ENCODE results near the gene ATP11A. TPM values are rescaled to one million over a fixed set of nuclear protein-coding genes. Genes with fewer than 3 reads are reported as not detected.
A peak's percentile ranks its signal among the peaks of the same experiment; 100 is the strongest.

ATP11A gene
- total and polyA plus RNA-seq, 10 donors = 2.7 to 91.3 (median 59.1) TPM

DNA sequence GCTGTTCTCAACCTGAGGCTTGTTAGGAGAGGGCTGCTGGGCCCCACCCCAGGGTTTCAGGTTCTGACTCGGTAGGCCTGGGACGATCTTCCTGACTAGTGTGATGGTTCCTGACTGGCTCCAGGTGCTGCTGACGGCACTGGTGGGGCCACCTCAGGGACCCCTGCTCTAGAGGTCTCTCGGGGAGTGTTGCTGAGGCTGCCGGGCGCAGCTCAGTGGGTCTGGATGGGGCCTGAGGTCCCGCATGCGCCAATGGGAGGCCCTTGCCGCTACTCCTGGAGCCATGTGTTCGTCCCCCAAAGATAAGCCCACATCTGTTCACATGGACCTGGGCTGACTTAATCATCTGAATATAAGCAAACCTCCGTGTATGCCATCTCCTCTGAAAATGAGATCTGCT lies 133.0 kb downstream of the ATP11A start:
- TF ChIP-seq POLR2AphosphoS5 (IDR thresholded peaks at IDR 0.05) (peak in 1 of 3 donors; percentile 9), POLR2A (IDR thresholded peaks at IDR 0.05) (no peak)
- TF ChIP-seq, protein P1, sequence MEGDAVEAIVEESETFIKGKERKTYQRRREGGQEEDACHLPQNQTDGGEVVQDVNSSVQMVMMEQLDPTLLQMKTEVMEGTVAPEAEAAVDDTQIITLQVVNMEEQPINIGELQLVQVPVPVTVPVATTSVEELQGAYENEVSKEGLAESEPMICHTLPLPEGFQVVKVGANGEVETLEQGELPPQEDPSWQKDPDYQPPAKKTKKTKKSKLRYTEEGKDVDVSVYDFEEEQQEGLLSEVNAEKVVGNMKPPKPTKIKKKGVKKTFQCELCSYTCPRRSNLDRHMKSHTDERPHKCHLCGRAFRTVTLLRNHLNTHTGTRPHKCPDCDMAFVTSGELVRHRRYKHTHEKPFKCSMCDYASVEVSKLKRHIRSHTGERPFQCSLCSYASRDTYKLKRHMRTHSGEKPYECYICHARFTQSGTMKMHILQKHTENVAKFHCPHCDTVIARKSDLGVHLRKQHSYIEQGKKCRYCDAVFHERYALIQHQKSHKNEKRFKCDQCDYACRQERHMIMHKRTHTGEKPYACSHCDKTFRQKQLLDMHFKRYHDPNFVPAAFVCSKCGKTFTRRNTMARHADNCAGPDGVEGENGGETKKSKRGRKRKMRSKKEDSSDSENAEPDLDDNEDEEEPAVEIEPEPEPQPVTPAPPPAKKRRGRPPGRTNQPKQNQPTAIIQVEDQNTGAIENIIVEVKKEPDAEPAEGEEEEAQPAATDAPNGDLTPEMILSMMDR (IDR thresholded peaks at IDR 0.05 in 8 of 11, conservative IDR thresholded peaks at IDR 0.05 in 3 of 11) = no peak
- WGBS, 5 donors = 83 to 100% (median 90%) methylated on average over 10 to 11 of the region's 11 CpGs
- Histone ChIP-seq H3K4me3 (no peak overlapping the region), H3K27me3 (replicated peaks in 1 of 7) (no peaks in the 10 kb centered on the region), H3K36me3 (peaks cover 0 to 100% (median 73%) of the 10 kb centered on the region in 6 donors), H3K27ac (no peak overlapping the region), H3K4me1 (peaks cover 0 to 4% (median 0%) of the 10 kb centered on the region in 6 donors), H3K9me3 (no peaks in the 10 kb centered on the region)
- intact Hi-C loops (cut with DNase I; ENCODE audit: low total_unique reads) = no loop called here
- no peak for DNase-seq

DNA sequence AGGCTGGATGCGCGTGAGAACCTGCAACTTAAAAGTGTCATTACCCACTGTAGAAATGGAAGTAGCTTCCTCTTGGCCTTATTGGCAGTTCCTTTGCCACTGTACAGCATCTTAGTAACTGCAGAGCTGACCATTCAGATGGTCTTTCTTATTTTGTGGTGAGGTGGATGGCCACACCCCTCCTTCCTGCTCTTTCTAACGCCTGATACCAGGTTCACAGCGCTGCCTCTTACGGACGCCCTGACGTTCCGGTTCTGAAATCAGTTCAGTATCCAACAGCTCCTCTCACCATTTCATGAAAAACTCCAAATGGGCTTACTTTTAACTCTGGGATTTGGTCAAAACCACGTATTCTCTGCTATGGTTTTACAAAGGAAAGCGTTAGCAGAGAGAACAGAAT lies 134.6 kb downstream of the ATP11A start:
- H3K27ac ChIP-seq = no peak overlapping the region
- 82 to 96% (median 87%) methylated on average over 10 of the region's 10 CpGs for WGBS, 5 donors
- no peak overlapping the region for H3K4me3 ChIP-seq
- peaks cover 0 to 100% (median 72%) of the 10 kb centered on the region in 6 donors for H3K36me3 ChIP-seq
- TF ChIP-seq POLR2A (IDR thresholded peaks at IDR 0.05) (no peak), POLR2AphosphoS5 (IDR thresholded peaks at IDR 0.05) (no peak)
- TF ChIP-seq, protein P1 (IDR thresholded peaks at IDR 0.05 in 8 of 11, conservative IDR thresholded peaks at IDR 0.05 in 3 of 11) = no peak
- no peak for DNase-seq
- peaks cover 0 to 4% (median 0%) of the 10 kb centered on the region in 6 donors for H3K4me1 ChIP-seq
- H3K27me3 ChIP-seq (replicated peaks in 1 of 7) = no peaks in the 10 kb centered on the region
- H3K9me3 ChIP-seq = no peaks in the 10 kb centered on the region
- intact Hi-C loops (cut with DNase I; ENCODE audit: low total_unique reads) = no loop called here

DNA sequence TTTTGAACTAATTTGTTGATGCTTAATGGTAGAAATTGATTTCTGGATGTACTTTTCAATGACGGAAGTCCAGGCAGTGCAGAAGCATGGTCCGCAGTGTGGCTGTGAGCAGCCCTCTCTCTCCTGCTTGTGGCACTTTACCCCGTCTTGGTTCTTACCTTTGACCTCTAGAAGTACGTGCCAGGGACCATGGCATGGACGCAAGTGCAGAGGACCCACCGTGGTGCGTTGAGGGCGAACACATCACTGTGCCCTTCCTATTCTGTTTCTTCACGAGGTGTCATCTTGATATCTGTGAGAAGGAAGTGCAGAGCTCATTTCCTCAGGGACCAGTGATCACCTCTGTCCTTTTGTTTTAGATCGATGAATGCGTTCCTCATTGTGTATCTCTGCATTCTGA lies 135.2 kb downstream of the ATP11A start:
- TF ChIP-seq POLR2A (IDR thresholded peaks at IDR 0.05) = no peak
- TF ChIP-seq, protein P1 (IDR thresholded peaks at IDR 0.05 in 8 of 11, conservative IDR thresholded peaks at IDR 0.05 in 3 of 11) = no peak
- no peak for DNase-seq
- Histone ChIP-seq H3K27me3 (replicated peaks in 1 of 7) (no peaks in the 10 kb centered on the region), H3K27ac (no peak overlapping the region), H3K4me3 (no peak overlapping the region), H3K4me1 (peaks cover 0 to 4% (median 0%) of the 10 kb centered on the region in 6 donors), H3K9me3 (no peaks in the 10 kb centered on the region), H3K36me3 (peaks cover 0 to 100% (median 69%) of the 10 kb centered on the region in 6 donors)
- WGBS, 5 donors = 80 to 89% (median 83%) methylated on average over 11 of the region's 11 CpGs
- intact Hi-C loops (cut with DNase I; ENCODE audit: low total_unique reads) = no loop called here

DNA sequence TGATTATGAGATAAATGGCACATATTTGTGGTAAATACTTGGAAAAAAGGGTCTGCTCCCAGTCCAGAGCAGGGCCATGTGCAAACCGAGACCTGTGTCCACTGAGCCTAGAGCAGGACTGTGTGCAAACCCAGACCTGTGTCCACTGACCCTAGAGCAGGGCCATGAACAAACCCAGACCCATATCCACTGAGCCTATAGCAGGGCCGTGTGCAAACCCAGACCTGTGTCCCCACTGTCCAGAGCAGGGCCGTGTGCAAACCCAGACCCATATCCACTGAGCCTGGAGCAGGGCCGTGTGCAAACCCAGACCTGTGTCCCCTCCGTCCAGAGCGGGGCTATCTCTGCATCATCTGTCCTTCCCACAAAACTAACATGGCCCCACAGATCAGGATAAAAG lies 136.0 kb downstream of the ATP11A start:
- no peak for DNase-seq
- TF ChIP-seq, protein P1 (IDR thresholded peaks at IDR 0.05 in 8 of 11, conservative IDR thresholded peaks at IDR 0.05 in 3 of 11) = no peak
- no peak for TF ChIP-seq POLR2AphosphoS5 (IDR thresholded peaks at IDR 0.05)
- TF ChIP-seq POLR2A (IDR thresholded peaks at IDR 0.05) = no peak
- peaks cover 0 to 4% (median 0%) of the 10 kb centered on the region in 6 donors for H3K4me1 ChIP-seq
- H3K4me3 ChIP-seq = no peak overlapping the region
- no peak overlapping the region for H3K27ac ChIP-seq
- intact Hi-C loops (cut with DNase I; ENCODE audit: low total_unique reads) = no loop called here
- peaks cover 0 to 100% (median 61%) of the 10 kb centered on the region in 6 donors for H3K36me3 ChIP-seq
- no peaks in the 10 kb centered on the region for H3K9me3 ChIP-seq
- no peaks in the 10 kb centered on the region for H3K27me3 ChIP-seq (replicated peaks in 1 of 7)
- WGBS, 5 donors = 96 to 99% (median 97%) methylated on average over 6 of the region's 6 CpGs
